K562 (cell line): ENCODE measurements around the gene COQ4. TPM values are rescaled to one million over a fixed set of nuclear protein-coding genes. Genes with fewer than 3 reads are reported as not detected.

ENCODE experiments used
- ATAC-seq: fragments of 200-7000 bp; cut with Tn5 transposase; 3 replicates; pipeline ENCODE4 v1.9.1; 2020; ENCODE audit warnings: moderate library complexity
- BruUV-seq: library from RNA; stranded (reverse); fragments of 400-500 nt; replicated peaks from 2 replicates; lab custom pipeline; 2021; lab: Mats Ljungman, UMichigan
- CTCF ChIA-PET: fragments of 300-600 bp; formaldehyde crosslinking; extraction: SDS; loops from one replicate; lab custom pipeline; 2021; ENCODE audit warnings: low intra/inter-chr PET ratio; lab: Yijun Ruan, JAX
- POLR2A ChIA-PET: fragments of 300-600, 350-650 bp; sonication (Branson Sonifier 250); formaldehyde crosslinking; extraction: SDS; loops from one replicate; lab custom pipeline; 2021; ENCODE audit warnings: antibody characterized with exemption, inconsistent platforms; lab: Yijun Ruan, JAX
- DNase-seq, 4 experiments: peaks; one replicate each; pipeline versions ENCODE4 v3.0.0 to v3.0.0-alpha.2; 2011 to 2018; ENCODE audit warnings: low spot score in 3 of 4, mixed read lengths in 3 of 4; ENCODE audit errors: extremely low read depth in 1 of 4
- FAIRE-seq: peaks from 2 replicates; lab custom pipeline; 2011; peaks lifted over from hg19 to GRCh38; lab: Jason Lieb, UNC
- H2AFZ ChIP-seq: 2 replicates; pipeline ENCODE4 v1.6.0; 2011; ENCODE audit warnings: low read depth, low read length, control low read depth, inconsistent platforms
- H3K27ac ChIP-seq: fragments of 200-600 bp; 3 replicates; pipeline ENCODE4 v1.8.0; 2011; ENCODE audit warnings: low read depth, mild to moderate bottlenecking, control low read depth, inconsistent platforms, low read length, moderate library complexity, mixed read lengths; ENCODE audit errors: extremely low read depth
- H3K27me3 ChIP-seq, 2 experiments: fragments of 300-600 bp in 1 of 2; 2 replicates in 1 of 2; 3 replicates in 1 of 2; pipeline versions ENCODE4 v1.6.0 to v1.8.0; 2011; ENCODE audit warnings: inconsistent platforms in 2 of 2, low read length in 2 of 2, mild to moderate bottlenecking in 1 of 2, mixed read lengths in 1 of 2, moderate library complexity in 1 of 2; ENCODE audit not compliant: control insufficient read depth in 2 of 2, insufficient read depth in 2 of 2
- H3K36me3 ChIP-seq: fragments of 300-600 bp; 3 replicates; pipeline ENCODE4 v1.8.0; 2011; ENCODE audit warnings: mild to moderate bottlenecking, low read length, inconsistent platforms; ENCODE audit not compliant: control insufficient read depth, insufficient read depth
- H3K4me1 ChIP-seq, 2 experiments: fragments of 200-600 bp in 1 of 2; replicated peaks in 1 of 2; 2 replicates in 1 of 2; 3 replicates in 1 of 2; pipeline versions ENCODE4 v1.5.1 to v1.8.0; 2011; ENCODE audit warnings: inconsistent platforms in 2 of 2, low read length in 2 of 2, mild to moderate bottlenecking in 1 of 2, mixed read lengths in 1 of 2, moderate library complexity in 1 of 2; ENCODE audit not compliant: control insufficient read depth in 2 of 2, insufficient read depth in 2 of 2
- H3K4me2 ChIP-seq: 2 replicates; pipeline ENCODE4 v1.6.1; 2011; ENCODE audit warnings: low read length, control low read depth, inconsistent platforms, mixed read lengths; ENCODE audit not compliant: insufficient read depth
- H3K4me3 ChIP-seq: fragments of 200-600 bp; sonication (generic), shearing (Covaris generic); 2 replicates; pipeline ENCODE4 v1.5.1; 2016; ENCODE audit warnings: control low read depth, inconsistent platforms
- H3K79me2 ChIP-seq: fragments of 200-600 bp; 3 replicates; pipeline ENCODE4 v1.8.0; 2011; ENCODE audit warnings: low read length, inconsistent platforms; ENCODE audit not compliant: control insufficient read depth, insufficient read depth
- H3K9ac ChIP-seq, 2 experiments: 2 replicates each; pipeline versions ENCODE4 v1.6.0 to v1.6.1; 2011; ENCODE audit warnings: low read depth in 2 of 2, low read length in 2 of 2, control low read depth in 1 of 2, inconsistent platforms in 1 of 2, mild to moderate bottlenecking in 1 of 2, mixed read lengths in 1 of 2; ENCODE audit not compliant: insufficient read depth in 1 of 2
- H3K9me1 ChIP-seq: one replicate; pipeline ENCODE4 v1.6.0; 2011; ENCODE audit warnings: inconsistent platforms, mild to moderate bottlenecking, low read length, moderate library complexity; ENCODE audit not compliant: control insufficient read depth, insufficient read depth
- H3K9me3 ChIP-seq: replicated peaks from 2 replicates; pipeline ENCODE4 v1.5.1; 2011; ENCODE audit warnings: low read depth, low read length, inconsistent platforms; ENCODE audit not compliant: control insufficient read depth, insufficient read depth
- H4K20me1 ChIP-seq: replicated peaks from 2 replicates; pipeline ENCODE4 v1.6.1; 2011; ENCODE audit warnings: low read length, inconsistent platforms, mixed read lengths; ENCODE audit not compliant: control insufficient read depth, insufficient read depth
- C11orf30 ChIP-seq: fragments of 450-650 bp; IDR thresholded peaks from 2 replicates; pipeline ENCODE4 v1.6.1; 2016; ENCODE audit warnings: low read depth, mild to moderate bottlenecking
- CBX2 ChIP-seq: fragments of 200-600 bp; sonication (generic); IDR thresholded peaks from one replicate; pipeline ENCODE4 v1.6.1; 2012; ENCODE audit warnings: mild to moderate bottlenecking, low read length, inconsistent platforms; ENCODE audit not compliant: insufficient read depth, poor library complexity, severe bottlenecking
- CREBBP ChIP-seq: IDR thresholded peaks from one replicate; pipeline ENCODE4 v1.6.1; 2012; ENCODE audit warnings: low read depth, mild to moderate bottlenecking, control low read depth, inconsistent platforms, low read length
- FIP1L1 ChIP-seq: fragments of 200-400 bp; formaldehyde crosslinking; IDR thresholded peaks from 2 replicates; pipeline ENCODE4 v1.6.1; 2018; ENCODE audit warnings: mild to moderate bottlenecking, low read depth, low read length; ENCODE audit not compliant: poor library complexity, severe bottlenecking
- GABPB1 ChIP-seq: sonication (generic); formaldehyde crosslinking; IDR thresholded peaks from 2 replicates; pipeline ENCODE4 v1.8.0; 2022; ENCODE audit warnings: mild to moderate bottlenecking, missing genetic modification reagents
- KLF6 ChIP-seq: fragments of 250-450 bp; sonication (Bioruptor Pico); IDR thresholded peaks from 2 replicates; pipeline ENCODE4 v1.4.0; 2020; ENCODE audit warnings: mild to moderate bottlenecking, moderate library complexity, borderline replicate concordance
- NR4A1 ChIP-seq, 2 experiments: fragments of 250-450 bp in 1 of 2; fragments of 450-650 bp in 1 of 2; sonication (Bioruptor Pico) in 1 of 2; IDR thresholded peaks; 2 replicates each; pipeline versions ENCODE4 v1.4.0 to v1.6.1; 2016 to 2020; ENCODE audit warnings: mild to moderate bottlenecking in 2 of 2, missing compliant biosample characterization in 1 of 2, missing genetic modification characterization in 1 of 2, moderate library complexity in 1 of 2
- PRMT5 ChIP-seq: sonication (generic); formaldehyde crosslinking; IDR thresholded peaks from 2 replicates; pipeline ENCODE4 v1.5.0; 2020; ENCODE audit warnings: missing genetic modification reagents
- PTTG1 ChIP-seq: fragments of 450-650 bp; IDR thresholded peaks from 2 replicates; pipeline ENCODE4 v1.6.1; 2016; ENCODE audit warnings: low read depth, mild to moderate bottlenecking, missing genetic modification characterization, missing compliant biosample characterization
- RBBP5 ChIP-seq: fragments of 200-600 bp; sonication (generic); IDR thresholded peaks from 2 replicates; pipeline ENCODE4 v1.6.1; 2012; ENCODE audit warnings: borderline replicate concordance, mild to moderate bottlenecking, low read length, control low read depth, inconsistent platforms; ENCODE audit not compliant: insufficient read depth, poor library complexity, severe bottlenecking
- RBM17 ChIP-seq: fragments of 200-400 bp; formaldehyde crosslinking; IDR thresholded peaks from 2 replicates; pipeline ENCODE4 v1.6.1; 2017; ENCODE audit warnings: low read depth, mild to moderate bottlenecking, low read length, borderline replicate concordance
- SMARCE1 ChIP-seq: fragments of 450-650 bp; IDR thresholded peaks from 2 replicates; pipeline ENCODE4 v1.7.1; 2016; ENCODE audit warnings: mild to moderate bottlenecking
- SRSF9 ChIP-seq: fragments of 200-400 bp; formaldehyde crosslinking; IDR thresholded peaks from 2 replicates; pipeline ENCODE4 v1.6.1; 2017; ENCODE audit warnings: low read depth, low read length, borderline replicate concordance
- ZEB2 ChIP-seq: fragments of 450-650 bp; IDR thresholded peaks from 2 replicates; pipeline ENCODE4 v1.6.1; 2016
- ZNF239 ChIP-seq: fragments of 250-450 bp; sonication (Bioruptor Pico); IDR thresholded peaks from 2 replicates; pipeline ENCODE4 v1.4.0; 2020; ENCODE audit warnings: mild to moderate bottlenecking
- WGBS: fragments of 100-300 bp; shearing (Covaris generic); methylation state at CpG from one replicate; pipeline ENCODE4 v1.1.6; 2016; ENCODE audit warnings: low coverage, mixed read lengths; ENCODE audit not compliant: insufficient coverage; ENCODE audit errors: missing lambda C conversion rate; 5-methylcytosine and 5-hydroxymethylcytosine counted together
- in situ Hi-C: fragments of 300-500 bp; cut with MboI; formaldehyde crosslinking; loops from 4 replicates; pipeline ENCODE4 v1.15.0; 2018; ENCODE audit warnings: inconsistent platforms, mixed read lengths
- intact Hi-C: fragments of 100-400 bp; cut with micrococcal nuclease; formaldehyde crosslinking; loops from 2 replicates; pipeline ENCODE4 v1.14.2; 2022
- polyA plus RNA-seq, 8 experiments: library from polyadenylated mRNA; depleted of rRNA in 4 of 8; stranded (reverse) in 5 of 8; unstranded in 3 of 8; fragments of >200 nt; fragmentation: Nextera tagmentation in 2 of 8; fragmentation: Illumina TruSeq in 1 of 8; extraction: Ambion mirVana in 2 of 8; extraction: Trizol in 1 of 8; gene quantifications; 2 replicates each; pipeline versions ENCODE4 v1.2.1 to v1.2.3, GENCODE V29; 2011 to 2014; ENCODE audit warnings: inconsistent platforms in 1 of 8, missing spikeins in 1 of 8
- total RNA-seq, 7 experiments: library from RNA; depleted of rRNA in 6 of 7; stranded (reverse); fragments of >200 nt in 6 of 7; fragmentation: Illumina TruSeq in 2 of 7; extraction: Trizol in 2 of 7; gene quantifications; 2 replicates each; pipeline versions ENCODE4 v1.2.1 to v1.2.3, GENCODE V29; 2011 to 2021; ENCODE audit warnings: low replicate concordance in 1 of 7
- TF ChIP-seq, protein P1 (sequence below): fragments of 450-650 bp; IDR thresholded peaks from 2 replicates; pipeline ENCODE4 v1.6.1; 2018; ENCODE audit warnings: mild to moderate bottlenecking, low read depth; ENCODE audit not compliant: partially characterized antibody
- TF ChIP-seq, protein P2 (sequence below): fragments of 250-450 bp; sonication (Bioruptor Pico); IDR thresholded peaks from 2 replicates; pipeline ENCODE4 v1.6.1; 2021; ENCODE audit warnings: mild to moderate bottlenecking
- TF ChIP-seq, protein P3 (sequence below): fragments of 250-450 bp; sonication (Bioruptor Pico); IDR thresholded peaks from 2 replicates; pipeline ENCODE4 v1.8.0; 2021; ENCODE audit warnings: borderline replicate concordance, mild to moderate bottlenecking, moderate library complexity; ENCODE audit not compliant: poor library complexity, severe bottlenecking

COQ4 gene
- total and polyA plus RNA-seq, 9 of the 15 experiments (the other 6 are each of a cell fraction or from before 2014, with no cell fraction given), result 9.1 to 135 (median 67.2) TPM

DNA sequence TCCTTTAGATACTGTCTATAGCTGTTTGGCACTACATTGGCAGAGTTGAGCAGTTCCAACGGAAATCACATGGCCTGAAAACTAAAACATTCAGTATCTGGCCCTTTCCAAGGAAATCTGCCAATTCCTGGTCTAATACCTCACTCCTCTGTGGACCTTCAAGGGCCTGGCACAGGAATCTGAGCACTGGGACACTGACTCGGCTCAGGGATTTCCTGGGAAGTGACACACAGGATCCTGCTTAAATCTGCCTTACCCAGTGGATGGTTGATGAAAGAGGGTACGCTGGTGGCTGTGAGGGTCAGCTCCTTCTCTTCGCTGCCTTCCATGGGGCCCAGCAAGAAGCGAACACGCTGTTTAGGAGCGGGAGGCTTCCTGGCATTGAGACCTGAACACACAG, 1.3 kb upstream of the COQ4 start:
- 49% methylated on average over 7 of the region's 7 CpGs for WGBS
- no TSS peak for BruUV-seq
- CTCF ChIA-PET, result no interaction called here
- H2AFZ ChIP-seq, result peak overlapping the region; percentile 99; the same call in 1 of the 2 replicates
- H3K79me2 ChIP-seq, result peaks cover 49% of the 10 kb centered on the region
- H3K9me1 ChIP-seq, result no peaks in the 10 kb centered on the region
- no peak for TF ChIP-seq ZNF239 (CRISPR knock-in tag)
- TF ChIP-seq, protein P1, sequence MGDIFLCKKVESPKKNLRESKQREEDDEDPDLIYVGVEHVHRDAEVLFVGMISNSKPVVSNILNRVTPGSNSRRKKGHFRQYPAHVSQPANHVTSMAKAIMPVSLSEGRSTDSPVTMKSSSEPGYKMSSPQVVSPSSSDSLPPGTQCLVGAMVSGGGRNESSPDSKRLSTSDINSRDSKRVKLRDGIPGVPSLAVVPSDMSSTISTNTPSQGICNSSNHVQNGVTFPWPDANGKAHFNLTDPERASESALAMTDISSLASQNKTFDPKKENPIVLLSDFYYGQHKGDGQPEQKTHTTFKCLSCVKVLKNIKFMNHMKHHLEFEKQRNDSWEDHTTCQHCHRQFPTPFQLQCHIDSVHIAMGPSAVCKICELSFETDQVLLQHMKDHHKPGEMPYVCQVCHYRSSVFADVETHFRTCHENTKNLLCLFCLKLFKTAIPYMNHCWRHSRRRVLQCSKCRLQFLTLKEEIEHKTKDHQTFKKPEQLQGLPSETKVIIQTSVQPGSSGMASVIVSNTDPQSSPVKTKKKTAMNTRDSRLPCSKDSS, result no peak
- TF ChIP-seq RBBP5, result no peak
- no peak for TF ChIP-seq GABPB1
- TF ChIP-seq, protein P2, sequence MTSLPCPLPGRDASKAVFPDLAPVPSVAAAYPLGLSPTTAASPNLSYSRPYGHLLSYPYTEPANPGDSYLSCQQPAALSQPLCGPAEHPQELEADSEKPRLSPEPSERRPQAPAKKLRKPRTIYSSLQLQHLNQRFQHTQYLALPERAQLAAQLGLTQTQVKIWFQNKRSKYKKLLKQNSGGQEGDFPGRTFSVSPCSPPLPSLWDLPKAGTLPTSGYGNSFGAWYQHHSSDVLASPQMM (CRISPR knock-in tag), result no peak
- no peak for TF ChIP-seq NR4A1 (CRISPR knock-in tag; IDR thresholded peaks at IDR 0.05)
- no peak for TF ChIP-seq NR4A1 (tag; IDR thresholded peaks at IDR 0.05)
- no peak for TF ChIP-seq SMARCE1
- no peak for TF ChIP-seq CREBBP
- TF ChIP-seq C11orf30, result no peak
- no peak for TF ChIP-seq ZEB2
- TF ChIP-seq RBM17, result no peak
- TF ChIP-seq SRSF9, result no peak
- no peak for TF ChIP-seq CBX2
- TF ChIP-seq, protein P3, sequence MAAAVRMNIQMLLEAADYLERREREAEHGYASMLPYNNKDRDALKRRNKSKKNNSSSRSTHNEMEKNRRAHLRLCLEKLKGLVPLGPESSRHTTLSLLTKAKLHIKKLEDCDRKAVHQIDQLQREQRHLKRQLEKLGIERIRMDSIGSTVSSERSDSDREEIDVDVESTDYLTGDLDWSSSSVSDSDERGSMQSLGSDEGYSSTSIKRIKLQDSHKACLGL (CRISPR knock-in tag), result no peak
- TF ChIP-seq KLF6 (CRISPR knock-in tag), result no peak
- TF ChIP-seq FIP1L1, result no peak
- TF ChIP-seq PRMT5, result no peak
- no peak for TF ChIP-seq PTTG1 (tag)
- ATAC-seq, result no peak
- H3K9ac ChIP-seq, result peak overlapping the region; percentile 92 to 93
- in situ Hi-C loops (loop anchor here (5.0 to 10.0 kb wide), 2 partner anchors 1351 to 1563 kb away; no protein-coding TSS in a partner anchor), intact Hi-C loops (no loop called here)
- peaks cover 69% of the 10 kb centered on the region for H3K36me3 ChIP-seq
- H3K4me2 ChIP-seq, result peak overlapping the region; percentile 97
- H3K4me3 ChIP-seq, result peak overlapping the region; percentile 67
- POLR2A ChIA-PET, result interaction anchor here (0.6 to 4.0 kb wide), 11 partner anchors 10 to 1417 kb away, joined by 3 to 35 read pairs (median 4); no protein-coding TSS in a partner anchor
- no peak for FAIRE-seq
- no peaks in the 10 kb centered on the region for H3K9me3 ChIP-seq
- no peaks in the 10 kb centered on the region for H3K27me3 ChIP-seq
- DNase-seq, result peak in 1 of 4 experiments; percentile 48
- no peaks in the 10 kb centered on the region for H4K20me1 ChIP-seq
- peaks cover 8 to 19% of the 10 kb centered on the region in 2 experiments for H3K4me1 ChIP-seq
- H3K27ac ChIP-seq, result peak overlapping the region; percentile 94
